ENCODE measurements around the gene DAAM1. TPM values are rescaled to one million over a fixed set of nuclear protein-coding genes. Genes with fewer than 3 reads are reported as not detected.

DAAM1 gene
- total RNA-seq, 1 experiment from 2014 or later: 0.57 TPM

- in situ Hi-C loops (cut with HindIII; ENCODE audit: low pct_unique_long_range_greater_than_20kb, low sequenced_read_pairs): no loop called here
- no peak for DNase-seq (ENCODE audit: low read depth)
These were observed 4.1 kb upstream of the DAAM1 start for GRCh38 chr14:59184396-59184795.

GRCh38 chr14:59185676-59186075, 2.8 kb upstream of the DAAM1 start:
- no peak for DNase-seq (ENCODE audit: low read depth)
- in situ Hi-C loops (cut with HindIII; ENCODE audit: low pct_unique_long_range_greater_than_20kb, low sequenced_read_pairs): no loop called here

GRCh38 chr14:59186306-59186705, 2.2 kb upstream of the DAAM1 start:
- in situ Hi-C loops (cut with HindIII; ENCODE audit: low pct_unique_long_range_greater_than_20kb, low sequenced_read_pairs): no loop called here
- DNase-seq (ENCODE audit: low read depth): no peak

- in situ Hi-C loops (cut with HindIII; ENCODE audit: low pct_unique_long_range_greater_than_20kb, low sequenced_read_pairs): no loop called here
- DNase-seq (ENCODE audit: low read depth): no peak
These were observed 1.3 kb upstream of the DAAM1 start for GRCh38 chr14:59187118-59187517.

- in situ Hi-C loops (cut with HindIII; ENCODE audit: low pct_unique_long_range_greater_than_20kb, low sequenced_read_pairs): no loop called here
- no peak for DNase-seq (ENCODE audit: low read depth)
These were observed 536 bp upstream of the DAAM1 start for GRCh38 chr14:59187802-59188460.

- in situ Hi-C loops (cut with HindIII; ENCODE audit: low pct_unique_long_range_greater_than_20kb, low sequenced_read_pairs): no loop called here
- peak; percentile 21 for DNase-seq (ENCODE audit: low read depth)
These were observed 771 bp downstream of the DAAM1 start for GRCh38 chr14:59189091-59189785.

GRCh38 chr14:59189786-59190368, 1.4 kb downstream of the DAAM1 start:
- in situ Hi-C loops (cut with HindIII; ENCODE audit: low pct_unique_long_range_greater_than_20kb, low sequenced_read_pairs): no loop called here
- DNase-seq (ENCODE audit: low read depth): peak; percentile 79

GRCh38 chr14:59190372-59190771, 1.9 kb downstream of the DAAM1 start:
- no peak for DNase-seq (ENCODE audit: low read depth)
- in situ Hi-C loops (cut with HindIII; ENCODE audit: low pct_unique_long_range_greater_than_20kb, low sequenced_read_pairs): no loop called here

GRCh38 chr14:59195912-59196311, 7.4 kb downstream of the DAAM1 start:
- DNase-seq (ENCODE audit: low read depth): no peak
- in situ Hi-C loops (cut with HindIII; ENCODE audit: low pct_unique_long_range_greater_than_20kb, low sequenced_read_pairs): no loop called here

- in situ Hi-C loops (cut with HindIII; ENCODE audit: low pct_unique_long_range_greater_than_20kb, low sequenced_read_pairs): no loop called here
- no peak for DNase-seq (ENCODE audit: low read depth)
These were observed 9.3 kb downstream of the DAAM1 start for GRCh38 chr14:59197695-59198262.

GRCh38 chr14:59199205-59199604, 10.7 kb downstream of the DAAM1 start:
- in situ Hi-C loops (cut with HindIII; ENCODE audit: low pct_unique_long_range_greater_than_20kb, low sequenced_read_pairs): no loop called here
- DNase-seq (ENCODE audit: low read depth): no peak

- DNase-seq (ENCODE audit: low read depth): no peak
- in situ Hi-C loops (cut with HindIII; ENCODE audit: low pct_unique_long_range_greater_than_20kb, low sequenced_read_pairs): no loop called here
These were observed 11.1 kb downstream of the DAAM1 start for GRCh38 chr14:59199614-59200013.

GRCh38 chr14:59200195-59200594, 11.7 kb downstream of the DAAM1 start:
- in situ Hi-C loops (cut with HindIII; ENCODE audit: low pct_unique_long_range_greater_than_20kb, low sequenced_read_pairs): no loop called here
- no peak for DNase-seq (ENCODE audit: low read depth)

- in situ Hi-C loops (cut with HindIII; ENCODE audit: low pct_unique_long_range_greater_than_20kb, low sequenced_read_pairs): no loop called here
- no peak for DNase-seq (ENCODE audit: low read depth)
These were observed 13.6 kb downstream of the DAAM1 start for GRCh38 chr14:59202031-59202430.

GRCh38 chr14:59204305-59204704, 15.8 kb downstream of the DAAM1 start:
- no peak for DNase-seq (ENCODE audit: low read depth)
- in situ Hi-C loops (cut with HindIII; ENCODE audit: low pct_unique_long_range_greater_than_20kb, low sequenced_read_pairs): no loop called here

- in situ Hi-C loops (cut with HindIII; ENCODE audit: low pct_unique_long_range_greater_than_20kb, low sequenced_read_pairs): no loop called here
- DNase-seq (ENCODE audit: low read depth): no peak
These were observed 18.4 kb downstream of the DAAM1 start for GRCh38 chr14:59206892-59207291.

GRCh38 chr14:59207506-59207933, 19.1 kb downstream of the DAAM1 start:
- no peak for DNase-seq (ENCODE audit: low read depth)
- in situ Hi-C loops (cut with HindIII; ENCODE audit: low pct_unique_long_range_greater_than_20kb, low sequenced_read_pairs): no loop called here

- in situ Hi-C loops (cut with HindIII; ENCODE audit: low pct_unique_long_range_greater_than_20kb, low sequenced_read_pairs): no loop called here
- DNase-seq (ENCODE audit: low read depth): no peak
These were observed 19.9 kb downstream of the DAAM1 start for GRCh38 chr14:59208224-59208814.

- no peak for DNase-seq (ENCODE audit: low read depth)
- in situ Hi-C loops (cut with HindIII; ENCODE audit: low pct_unique_long_range_greater_than_20kb, low sequenced_read_pairs): no loop called here
These were observed 20.5 kb downstream of the DAAM1 start for GRCh38 chr14:59208954-59209353.

Measured in Caki2 (cell line).